ENCODE results near the gene CHEK1.
"Not testable (repeated sequence)": the region's sequence is repeated elsewhere in the genome, so short reads cannot be mapped to it uniquely, and the experiment has no call there.

The CHEK1 gene

DNA sequence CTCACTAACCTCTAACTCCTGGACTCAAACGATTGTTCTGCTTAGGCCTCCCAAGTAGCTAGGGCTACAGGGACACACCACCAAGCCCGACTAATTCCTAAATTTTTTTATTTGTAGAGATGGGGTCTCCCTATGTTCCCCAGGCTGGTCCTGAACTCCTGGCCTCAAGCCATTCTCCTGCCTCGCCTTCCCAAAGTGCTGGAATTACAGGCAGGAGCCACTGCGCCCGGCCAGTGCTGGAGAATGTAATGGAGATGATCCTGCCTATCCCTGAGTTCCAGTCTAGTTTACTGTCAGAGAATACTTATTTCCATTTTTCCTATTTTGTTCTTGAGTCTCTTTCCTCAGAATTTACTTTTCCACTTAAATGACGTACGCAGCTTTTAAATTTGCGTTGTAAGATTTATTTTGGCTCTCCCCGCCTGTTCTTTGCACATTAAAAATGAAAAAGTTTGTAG is at the start of gene CHEK1:
Gene CHEK1 (plus strand): TSS at position 408 of the 458 bp plus-strand sequence. CDS start 1,606 bp downstream, outside the sequence.
- FAIRE-seq = no peak
- DNase-seq (ENCODE audit: low spot score) = no peak

DNA sequence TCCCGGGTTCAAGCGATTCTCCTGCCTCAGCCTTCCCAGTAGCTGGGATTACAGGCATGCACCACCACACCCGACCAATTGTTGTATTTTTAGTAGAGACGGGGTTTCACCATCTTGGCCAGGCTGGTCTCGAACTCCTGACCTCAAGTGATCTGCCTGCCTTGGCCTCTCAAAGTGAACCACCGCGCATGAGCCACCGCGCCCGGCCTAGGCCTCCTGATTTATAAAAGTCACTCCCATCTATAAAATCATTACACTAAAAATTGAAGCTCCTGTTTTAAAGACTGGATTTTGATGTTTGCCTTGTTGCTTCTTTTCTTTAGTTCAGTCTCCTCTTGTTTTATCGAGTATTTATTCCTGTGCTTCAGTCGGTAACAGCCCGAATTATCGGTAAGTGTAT is 47.8 kb upstream of the CHEK1 start:
- DNase-seq (ENCODE audit: low spot score); FAIRE-seq: not testable (repeated sequence)

DNA sequence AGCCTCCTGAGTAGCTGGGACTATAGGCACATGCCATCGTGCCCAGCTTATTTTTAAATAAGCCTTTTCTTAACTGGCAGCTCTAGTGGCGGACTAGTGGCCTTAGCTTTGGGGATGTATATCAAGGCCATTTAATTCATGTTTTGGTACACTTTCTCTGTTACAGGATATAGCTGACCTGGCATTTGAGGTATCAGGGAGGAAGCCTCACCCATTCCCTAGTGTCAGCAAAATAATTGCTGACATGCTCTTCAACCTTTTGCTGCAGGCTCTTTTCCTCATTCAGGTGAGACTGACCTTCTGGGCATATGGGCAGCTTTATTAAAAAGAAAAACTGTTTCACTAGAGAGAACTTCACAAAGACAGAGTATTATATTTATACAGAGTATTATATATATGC is 46.2 kb upstream of the CHEK1 start:
- FAIRE-seq (no peak), DNase-seq (ENCODE audit: low spot score) (no peak)

DNA sequence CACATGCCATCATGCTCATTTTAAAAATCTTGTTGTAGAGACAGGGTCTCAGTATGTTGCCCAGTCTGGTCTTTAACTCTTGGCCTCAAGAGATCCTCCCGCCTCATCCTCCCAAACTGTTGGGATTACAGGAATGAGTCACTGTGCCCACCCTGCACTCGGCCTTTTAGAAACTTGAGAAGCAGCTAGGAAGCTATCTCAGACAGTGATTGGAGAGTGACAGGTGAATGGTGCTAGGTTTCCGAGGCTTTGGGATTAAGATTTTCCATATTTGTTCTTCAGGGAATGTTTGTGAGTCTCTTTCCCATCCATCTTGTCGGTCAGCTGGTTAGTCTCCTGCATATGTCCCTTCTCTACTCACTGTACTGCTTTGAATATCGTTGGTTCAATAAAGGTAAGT is 45.2 kb upstream of the CHEK1 start:
- DNase-seq (ENCODE audit: low spot score) = no peak
- no peak for FAIRE-seq

DNA sequence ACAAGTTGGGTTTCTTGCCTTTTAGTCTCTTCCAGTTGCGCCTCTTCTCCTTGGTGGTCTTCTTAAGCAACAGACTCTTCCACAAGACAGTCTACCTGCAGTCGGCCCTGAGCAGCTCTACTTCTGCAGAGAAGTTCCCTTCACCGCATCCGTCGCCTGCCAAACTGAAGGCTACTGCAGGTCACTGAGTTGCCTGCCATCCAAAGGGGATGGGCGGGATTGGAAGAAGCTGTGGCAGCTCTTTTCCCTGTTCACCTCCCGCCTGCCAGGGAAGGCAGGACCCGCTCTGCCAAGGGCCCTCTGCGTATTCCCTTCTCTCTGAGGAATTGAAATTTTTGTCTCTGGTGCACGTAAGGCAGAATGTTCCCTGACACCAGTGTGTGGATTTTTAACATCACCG is 41.5 kb upstream of the CHEK1 start:
- DNase-seq (ENCODE audit: low spot score) = no peak
- no peak for FAIRE-seq

DNA sequence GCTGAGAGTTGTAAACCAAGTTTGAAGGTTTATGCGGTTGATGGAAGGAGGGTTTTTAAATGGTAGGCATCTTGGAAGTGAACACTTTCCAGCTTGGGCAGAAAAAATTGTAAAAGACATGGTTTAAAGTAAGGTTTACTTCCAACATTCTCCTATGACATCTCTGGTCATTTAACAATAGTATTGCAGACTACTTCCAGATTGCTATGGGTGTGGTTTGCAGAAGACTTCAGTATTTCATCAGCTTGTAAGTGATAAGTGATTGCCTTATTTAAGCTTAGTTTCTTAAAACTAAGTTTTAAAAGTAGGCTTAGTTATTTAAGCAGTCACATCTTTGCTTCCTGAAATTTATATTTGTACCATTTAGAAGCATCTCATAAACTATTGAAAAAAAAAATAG is 39.5 kb upstream of the CHEK1 start:
- FAIRE-seq (no peak), DNase-seq (ENCODE audit: low spot score) (no peak)

DNA sequence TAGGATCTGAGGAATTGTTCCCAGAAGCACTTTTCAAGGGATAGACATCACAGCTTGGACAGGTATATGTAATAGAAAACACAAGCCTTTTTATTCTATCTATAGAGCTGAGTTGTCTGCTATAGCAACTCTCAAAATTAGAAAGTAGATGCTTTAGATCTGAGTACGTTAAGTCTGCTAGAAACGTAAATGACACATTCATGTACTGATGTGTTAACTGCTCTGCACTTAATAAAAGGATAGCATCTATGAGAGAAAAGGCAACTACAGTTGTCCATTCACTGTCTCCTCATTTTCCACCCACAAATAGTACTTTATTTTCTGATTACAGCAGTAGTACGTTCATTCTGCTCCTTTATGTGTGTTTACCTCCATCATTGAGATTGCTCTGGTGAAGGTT is 38.3 kb upstream of the CHEK1 start:
- DNase-seq (ENCODE audit: low spot score) (no peak), FAIRE-seq (no peak)

DNA sequence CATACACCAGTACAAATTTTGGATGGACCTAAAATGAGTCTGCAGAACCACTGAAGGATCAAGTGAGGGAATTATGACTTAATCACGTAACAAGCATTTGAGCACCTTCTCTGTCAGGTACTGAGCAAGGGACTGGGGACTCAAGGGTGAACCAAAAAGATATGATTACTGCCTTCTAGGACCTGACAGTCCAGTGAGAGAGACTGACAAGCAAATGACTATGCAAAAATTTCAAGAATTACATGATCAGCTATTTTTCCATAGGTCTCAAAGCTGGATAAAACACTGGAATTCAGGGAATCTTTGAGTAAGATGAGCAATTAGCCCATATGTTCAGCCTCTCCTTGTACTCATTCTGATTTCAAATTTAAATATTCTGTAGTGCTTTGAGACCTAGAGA is 37.5 kb upstream of the CHEK1 start:
- no peak for FAIRE-seq
- DNase-seq (ENCODE audit: low spot score) = no peak

DNA sequence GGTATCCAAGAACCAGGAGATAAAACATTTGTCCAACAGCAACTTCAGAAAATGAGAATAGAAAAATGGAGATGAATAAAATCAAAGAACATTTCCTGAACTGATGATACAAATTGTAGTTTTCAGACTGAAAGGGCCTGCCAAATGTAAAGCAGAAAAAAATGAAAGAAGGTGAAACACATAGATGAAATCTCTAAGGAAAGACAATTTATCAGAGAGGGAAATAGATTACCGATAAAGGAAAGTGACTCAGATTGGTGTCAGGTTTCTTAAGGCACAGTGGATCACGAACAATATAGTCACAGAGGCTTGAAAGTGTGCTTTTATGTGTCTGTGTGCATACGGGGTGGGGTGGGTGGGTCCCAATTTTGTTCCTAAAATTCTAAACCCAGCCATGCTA is 36.5 kb upstream of the CHEK1 start:
- no peak for DNase-seq (ENCODE audit: low spot score)
- FAIRE-seq = no peak

DNA sequence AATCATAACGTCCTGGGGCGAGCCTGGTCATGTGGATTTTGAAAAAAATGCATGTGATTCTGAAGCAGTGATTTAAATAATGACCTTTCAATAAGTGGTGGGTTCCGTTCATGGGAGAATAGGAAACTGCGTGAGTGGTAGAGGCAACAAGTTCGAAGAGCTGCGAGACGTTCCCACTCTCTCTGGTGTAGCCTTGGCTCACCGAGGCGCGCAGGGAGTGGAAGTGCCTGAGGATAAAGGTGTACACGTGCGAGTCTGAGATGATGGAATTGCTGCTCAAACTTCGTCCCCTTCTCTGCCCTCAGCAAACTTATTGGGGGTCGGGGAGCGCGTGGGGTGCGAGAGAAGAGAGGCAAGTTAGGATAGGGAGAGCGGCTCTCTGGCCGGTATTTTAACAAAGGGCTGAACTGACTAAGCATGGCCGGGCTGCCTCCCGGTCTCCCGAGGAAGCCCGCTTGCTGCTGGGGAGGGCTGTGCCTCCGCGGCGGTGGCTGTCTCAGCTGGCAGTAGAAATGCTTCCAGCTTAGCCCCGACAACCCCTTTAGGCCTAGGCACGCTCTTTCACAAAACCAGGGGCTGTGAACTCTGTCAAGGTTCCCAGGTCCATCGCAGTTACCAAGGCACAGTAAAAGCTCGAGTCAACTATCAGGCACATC is 33.2 kb upstream of the CHEK1 start:
- FAIRE-seq = no peak
- peak; percentile 30 for DNase-seq (ENCODE audit: low spot score)

DNA sequence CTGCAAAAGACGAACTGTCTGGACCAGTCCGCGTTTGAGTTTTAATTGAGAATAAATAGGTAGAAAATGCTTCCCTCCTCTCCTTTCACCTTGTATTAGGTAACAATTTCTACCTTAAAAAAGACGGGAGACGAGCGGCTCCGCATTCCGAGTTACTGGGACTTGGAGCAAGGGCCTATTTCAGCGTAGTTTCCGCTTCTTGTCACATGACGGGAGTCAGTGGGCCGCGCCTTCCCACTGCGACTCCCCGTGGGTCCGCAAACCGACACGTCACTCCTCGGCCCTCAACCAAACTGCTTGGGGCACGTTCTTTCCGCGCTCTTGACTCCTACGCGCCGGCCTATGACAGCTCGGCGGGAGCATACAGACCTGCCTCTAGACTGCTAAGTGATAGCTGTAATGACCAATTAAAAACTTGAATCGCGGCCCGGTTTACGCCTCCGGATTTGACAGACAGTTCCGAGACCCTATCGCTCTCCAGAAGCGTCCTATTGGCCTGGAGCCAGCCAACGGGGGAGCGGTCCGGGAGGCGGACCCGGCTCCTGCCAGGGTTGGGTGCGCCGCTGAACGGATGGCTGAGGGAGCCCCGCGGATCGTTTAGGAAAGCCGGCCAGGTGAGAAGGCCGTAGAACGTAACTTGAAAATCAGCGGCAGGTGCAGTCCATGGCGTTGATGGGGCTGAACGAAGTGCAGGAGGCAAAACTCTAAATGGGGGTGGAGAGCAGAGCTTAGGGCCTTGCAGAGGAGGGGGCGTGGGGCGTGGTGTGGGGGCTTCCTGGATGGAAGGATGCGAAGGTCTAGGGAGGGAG is 32.5 kb upstream of the CHEK1 start, which contains the start of gene STT3A:
Gene STT3A (plus strand): TSS at position 548 of the 809 bp plus-strand sequence. CDS start 3,064 bp downstream, outside the sequence.
- FAIRE-seq (peak; percentile 20), DNase-seq (ENCODE audit: low spot score) (peak; percentile 93)

DNA sequence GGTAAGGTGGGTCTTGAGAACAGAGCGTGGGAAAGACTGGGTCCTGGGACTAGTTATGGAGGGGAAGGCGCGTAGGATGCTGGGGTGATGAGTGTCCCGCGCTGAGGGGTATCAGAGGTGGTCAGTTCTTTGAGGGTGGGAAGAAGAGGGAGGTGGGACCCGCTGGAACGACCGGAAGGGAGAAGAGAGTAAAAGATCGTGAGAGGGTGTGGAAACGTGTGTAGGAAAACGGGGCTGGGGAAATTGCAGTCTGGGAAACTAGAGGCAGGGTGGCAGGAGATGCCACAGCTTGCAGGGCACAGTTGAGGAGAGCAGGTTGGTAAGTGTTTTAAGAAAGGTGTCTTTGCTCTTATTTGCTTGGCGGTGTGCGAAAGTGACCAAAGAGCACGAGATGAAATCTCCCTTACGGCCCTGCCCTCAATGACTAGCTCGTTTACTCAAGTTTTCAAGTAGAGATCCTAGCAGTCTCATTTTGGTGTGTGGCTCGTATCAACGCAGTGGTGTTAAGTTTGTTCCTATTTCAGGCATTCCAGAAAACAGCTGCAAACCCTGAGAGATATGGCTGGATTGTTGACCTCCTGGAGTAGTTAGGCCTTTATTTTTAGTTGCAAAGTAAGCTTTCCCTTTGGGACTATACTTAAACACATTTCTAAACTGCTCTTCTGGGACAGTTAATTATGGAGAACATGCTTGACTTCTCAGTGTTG is 31.7 kb upstream of the CHEK1 start:
- no peak for FAIRE-seq
- DNase-seq (ENCODE audit: low spot score) = peak; percentile 20

DNA sequence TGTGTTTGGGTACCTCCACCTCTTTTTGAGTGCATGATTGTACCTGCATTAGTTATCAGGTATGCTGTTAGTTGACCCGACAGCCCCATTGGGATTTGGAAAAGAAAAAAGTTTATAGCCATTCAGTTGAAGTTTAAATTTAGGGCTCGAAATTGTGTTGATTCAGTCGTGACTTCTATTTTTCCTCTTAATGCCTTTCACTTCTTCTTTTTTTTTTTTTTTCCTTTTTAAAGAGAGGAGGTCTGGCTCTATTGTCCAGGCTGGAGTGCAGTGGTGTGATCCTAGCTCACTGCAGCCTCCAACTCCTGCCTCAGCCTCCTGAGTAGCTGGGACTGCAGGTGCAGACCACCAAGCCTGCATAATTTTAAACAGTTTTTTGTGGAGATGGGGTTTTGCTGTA is 30.0 kb upstream of the CHEK1 start:
- no peak for FAIRE-seq

DNA sequence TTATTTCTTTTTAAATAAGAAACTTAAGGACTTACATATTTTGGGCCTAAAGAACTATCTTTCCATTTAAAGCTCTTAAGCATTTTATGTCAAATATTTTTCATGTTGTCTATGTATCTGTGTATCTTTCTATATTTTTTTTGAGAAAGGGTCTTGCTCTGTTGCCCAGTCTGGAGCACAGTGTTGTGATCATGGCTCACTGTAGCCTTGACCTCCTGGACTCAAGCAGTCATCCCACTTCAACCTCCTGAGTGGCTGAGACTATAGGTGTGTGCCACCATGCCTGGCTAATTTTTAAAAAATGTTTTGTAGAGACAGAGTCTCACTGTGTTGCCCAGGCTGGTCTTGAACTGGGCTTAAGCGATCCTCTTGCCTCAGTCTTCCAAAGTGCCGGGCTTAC is 24.3 kb upstream of the CHEK1 start:
- no peak for FAIRE-seq
- DNase-seq (ENCODE audit: low spot score) = no peak

More for the DNA sequence above, 30.0 kb upstream of the CHEK1 start:
- no peak for DNase-seq (ENCODE audit: low spot score)

DNA sequence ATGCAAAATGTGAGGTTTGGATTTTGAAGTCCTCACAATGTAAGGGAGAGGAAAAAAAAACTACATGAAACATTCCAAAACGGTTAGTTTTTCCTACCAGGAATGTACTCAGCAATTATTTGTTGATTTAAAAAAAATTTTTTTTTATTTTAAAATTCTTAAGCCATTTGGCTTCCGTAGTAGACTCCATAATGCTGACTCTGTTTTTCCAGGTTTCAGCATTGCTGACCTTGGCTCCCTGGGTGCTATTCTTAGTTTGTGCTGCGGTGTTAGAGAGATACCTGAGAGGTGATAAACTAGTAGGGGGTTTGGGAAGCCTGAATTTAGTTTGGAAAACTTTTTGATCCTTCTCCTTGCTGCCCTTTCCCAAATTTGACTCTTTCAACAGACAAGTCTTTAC is 21.8 kb upstream of the CHEK1 start:
- FAIRE-seq (no peak), DNase-seq (ENCODE audit: low spot score) (no peak)

DNA sequence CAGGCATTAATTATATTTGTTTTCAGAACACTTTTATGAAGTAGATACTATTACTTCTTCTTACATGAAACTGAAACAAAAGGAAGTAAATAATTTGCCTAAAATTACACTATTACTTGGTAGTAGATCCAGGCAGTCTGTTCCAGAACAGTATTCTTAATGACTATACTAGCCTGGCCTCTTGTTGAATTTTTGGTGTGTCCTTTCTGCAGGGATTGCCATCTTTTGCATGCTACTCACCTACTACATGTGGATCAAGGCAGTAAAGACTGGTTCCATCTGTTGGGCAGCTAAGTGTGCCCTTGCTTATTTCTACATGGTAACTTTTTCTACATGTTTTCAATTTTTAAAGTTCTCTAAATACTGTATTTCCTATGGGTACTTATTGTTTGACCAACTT is 19.5 kb upstream of the CHEK1 start:
- FAIRE-seq = no peak

DNA sequence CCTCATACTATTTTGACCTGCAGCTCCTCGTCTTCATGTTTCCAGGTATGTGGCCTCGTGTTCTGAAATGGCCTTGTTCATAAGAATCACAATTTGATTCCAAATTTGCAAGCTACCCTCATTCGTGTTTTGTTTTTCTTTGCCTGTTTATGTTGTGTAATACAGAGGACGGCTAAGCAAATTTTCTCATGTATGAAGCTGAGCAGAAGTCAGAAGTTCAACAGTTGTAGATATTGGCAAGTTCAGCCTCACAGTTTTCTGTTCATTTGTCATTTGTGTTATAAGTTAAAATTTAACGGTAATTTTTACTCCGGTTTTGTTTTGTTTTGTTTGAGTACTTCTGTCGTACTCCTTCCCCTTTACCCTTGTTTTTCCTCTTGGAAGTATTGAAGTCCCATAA is 15.4 kb upstream of the CHEK1 start:
- no peak for FAIRE-seq

More for the DNA sequence above, 19.5 kb upstream of the CHEK1 start:
- no peak for DNase-seq (ENCODE audit: low spot score)

DNA sequence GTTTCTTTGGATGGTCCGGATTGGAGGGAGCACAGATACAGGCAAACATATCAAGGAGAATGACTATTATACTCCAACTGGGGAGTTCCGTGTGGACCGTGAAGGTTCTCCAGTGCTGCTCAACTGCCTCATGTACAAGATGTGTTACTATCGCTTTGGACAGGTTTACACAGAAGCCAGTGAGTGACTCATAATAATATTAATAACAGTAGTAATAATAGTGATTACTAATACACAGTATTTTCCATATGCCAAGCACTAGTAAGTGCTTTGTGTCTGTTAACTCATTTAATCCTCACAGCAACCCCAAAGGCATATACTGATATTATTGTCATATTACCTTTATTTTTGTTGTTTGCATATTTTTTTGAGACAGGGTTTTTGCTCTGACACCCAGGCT is 6.6 kb upstream of the CHEK1 start:
- no peak for FAIRE-seq

More for the DNA sequence above, 15.4 kb upstream of the CHEK1 start:
- no peak for DNase-seq (ENCODE audit: low spot score)

DNA sequence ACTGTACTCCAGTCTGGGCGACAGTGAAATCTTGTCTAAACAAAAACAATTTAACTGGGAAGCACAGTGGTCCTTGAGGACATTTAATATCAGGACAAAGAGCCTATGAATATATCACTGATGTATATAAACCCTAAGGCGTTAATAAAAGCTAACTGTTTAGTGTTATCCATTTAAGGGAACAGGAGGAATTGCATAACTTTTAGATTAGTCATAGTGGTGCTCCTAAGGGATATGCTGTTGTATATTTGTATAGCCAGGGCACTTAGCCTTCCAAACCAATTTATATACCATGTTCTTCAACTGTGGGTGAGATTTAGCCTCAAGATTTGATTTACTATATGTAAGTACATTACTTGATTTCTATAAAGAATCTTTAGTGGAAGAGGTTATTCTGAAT is 3.0 kb upstream of the CHEK1 start:
- no peak for DNase-seq (ENCODE audit: low spot score)

More for the DNA sequence above, 6.6 kb upstream of the CHEK1 start:
- no peak for DNase-seq (ENCODE audit: low spot score)

DNA sequence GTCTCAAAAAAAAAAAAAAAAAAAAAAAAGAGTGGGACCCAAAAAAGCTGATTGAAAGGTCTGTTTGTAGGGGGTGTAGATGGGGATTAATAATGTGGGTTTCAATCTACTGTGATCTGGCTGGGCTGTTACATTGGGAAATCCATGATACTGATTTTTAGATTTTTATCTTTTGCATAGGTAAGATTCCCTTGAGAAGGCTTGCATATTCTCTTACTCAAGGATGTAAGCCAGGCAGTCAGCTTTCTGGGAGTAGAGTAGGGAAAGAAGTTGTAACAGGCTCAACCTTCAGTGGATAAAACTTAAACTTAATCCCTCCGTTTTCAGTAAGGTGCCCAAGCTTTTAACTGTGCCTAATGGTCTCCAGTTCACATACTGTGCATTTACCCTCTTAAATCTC is 1.9 kb upstream of the CHEK1 start:
- FAIRE-seq = no peak

More for the DNA sequence above, 3.0 kb upstream of the CHEK1 start:
- no peak for FAIRE-seq

DNA sequence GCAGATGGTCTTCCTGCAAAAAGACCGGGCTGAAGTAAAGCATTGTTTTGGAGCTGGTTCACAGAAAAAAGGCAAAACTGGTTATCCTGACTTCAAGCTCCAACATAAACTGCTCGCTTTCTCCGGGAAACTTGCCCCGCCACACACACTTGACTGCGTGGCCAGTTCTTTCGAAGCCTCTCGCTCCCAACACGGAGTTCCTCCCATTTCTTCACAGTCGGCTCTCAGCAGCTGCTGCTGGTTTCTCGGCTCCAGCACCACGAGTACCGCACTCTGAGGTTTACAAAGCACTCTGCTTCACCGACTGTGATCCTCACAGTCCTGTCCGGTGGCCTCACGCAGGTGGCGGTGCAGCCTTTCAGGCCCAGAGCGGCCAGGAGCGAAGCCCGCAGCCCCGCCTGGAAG is 264 bp downstream of the CHEK1 start:
- DNase-seq (ENCODE audit: low spot score) (no peak), FAIRE-seq (no peak)

More for the DNA sequence above, 1.9 kb upstream of the CHEK1 start:
- no peak for DNase-seq (ENCODE audit: low spot score)

Measured in urothelium cell line (cell line).